B cell (primary cell): ENCODE data around the gene TMEM129. TPM values are rescaled to one million over a fixed set of nuclear protein-coding genes. Genes with fewer than 3 reads are reported as not detected.

Experiments used
- ATAC-seq: fragments of 200-7000 bp; cut with Tn5 transposase; one replicate; pipeline ENCODE4 v1.10.0; 2021; ENCODE audit warnings: low read depth, mild to moderate bottlenecking, moderate number of reproducible peaks, moderate library complexity
- CTCF ChIA-PET: fragments of 350-600 bp; sonication (Branson Sonifier 250); formaldehyde crosslinking; loops from one replicate; lab custom pipeline; 2021; ENCODE audit warnings: antibody characterized with exemption, inconsistent platforms; lab: Charles Lee
- POLR2A ChIA-PET: fragments of 350-600 bp; sonication (Branson Sonifier 250); formaldehyde crosslinking; loops from one replicate; lab custom pipeline; 2021; ENCODE audit warnings: antibody characterized with exemption; lab: Charles Lee
- DNase-seq: peaks from one replicate; pipeline ENCODE4 v3.0.0; 2013
- H2AFZ ChIP-seq: 2 replicates; pipeline ENCODE4 v1.6.1; 2012; ENCODE audit warnings: mild to moderate bottlenecking, low read depth, low read length; ENCODE audit not compliant: insufficient read depth, poor library complexity, severe bottlenecking
- H3K27ac ChIP-seq, 2 donors: 1 replicate in 1 of 2; 2 replicates in 1 of 2; pipeline ENCODE4 v1.5.1; 2012 to 2013; ENCODE audit warnings: low read length in 2 of 2, mild to moderate bottlenecking in 2 of 2, moderate library complexity in 1 of 2
- H3K27me3 ChIP-seq, 4 experiments: fragments of 200-600 bp in 1 of 4; sonication (generic) in 1 of 4; replicated peaks in 1 of 4; 1 replicate in 2 of 4; 2 replicates in 2 of 4; pipeline versions ENCODE4 v1.6.1 to v1.7.0; 2013 to 2016; ENCODE audit warnings: low read length in 3 of 4, mild to moderate bottlenecking in 2 of 4, mixed read lengths in 1 of 4, moderate library complexity in 1 of 4; ENCODE audit not compliant: insufficient read depth in 4 of 4, control insufficient read depth in 3 of 4; ENCODE audit errors: control extremely low read depth in 1 of 4
- H3K36me3 ChIP-seq, 2 experiments: replicated peaks in 1 of 2; 1 replicate in 1 of 2; 2 replicates in 1 of 2; pipeline versions ENCODE4 v1.6.1 to v1.7.1; 2013; ENCODE audit warnings: low read length in 1 of 2; ENCODE audit not compliant: insufficient read depth in 2 of 2, control insufficient read depth in 1 of 2; ENCODE audit errors: control extremely low read depth in 1 of 2, extremely low read depth in 1 of 2
- H3K4me1 ChIP-seq, 2 donors: fragments of 200-600 bp in 1 of 2; sonication (generic) in 1 of 2; 1 replicate in 1 of 2; 2 replicates in 1 of 2; pipeline versions ENCODE4 v1.5.1 to v1.6.1; 2013 to 2017; ENCODE audit warnings: low read length in 2 of 2; ENCODE audit not compliant: control insufficient read depth in 2 of 2, insufficient read depth in 2 of 2
- H3K4me2 ChIP-seq: replicated peaks from 2 replicates; pipeline ENCODE3; 2012; ENCODE audit warnings: mild to moderate bottlenecking, low read depth, low read length; ENCODE audit not compliant: poor library complexity, severe bottlenecking
- H3K4me3 ChIP-seq, 5 experiments: fragments of 200-600 bp in 1 of 5; sonication (generic) in 1 of 5; 1 replicate in 3 of 5; 2 replicates in 2 of 5; pipeline versions ENCODE4 v1.5.1 to v1.7.0; 2011 to 2016; ENCODE audit warnings: low read length in 4 of 5, mild to moderate bottlenecking in 4 of 5, low read depth in 2 of 5, control low read depth in 1 of 5, moderate library complexity in 1 of 5; ENCODE audit not compliant: insufficient read depth in 1 of 5; ENCODE audit errors: control extremely low read depth in 1 of 5, extremely low read depth in 1 of 5
- H3K79me2 ChIP-seq: fragments of 200-600 bp; sonication (generic); one replicate; pipeline ENCODE4 v1.6.0; 2016; ENCODE audit warnings: low read length; ENCODE audit not compliant: control insufficient read depth, insufficient read depth
- H3K9ac ChIP-seq: fragments of 200-600 bp; sonication (generic); 2 replicates; pipeline ENCODE4 v1.6.1; 2017; ENCODE audit warnings: mild to moderate bottlenecking, low read length, moderate library complexity
- H3K9me3 ChIP-seq, 3 donors: one replicate each; pipeline versions ENCODE4 v1.6.1 to v1.7.1; 2013; ENCODE audit warnings: low read length in 2 of 3; ENCODE audit not compliant: control insufficient read depth in 2 of 3, insufficient read depth in 1 of 3; ENCODE audit errors: control extremely low read depth in 1 of 3
- H4K20me1 ChIP-seq: 2 replicates; pipeline ENCODE4 v1.6.0; 2012; ENCODE audit warnings: mild to moderate bottlenecking, low read length; ENCODE audit not compliant: insufficient read depth, control insufficient read depth, poor library complexity, severe bottlenecking
- H3K27ac Mint-ChIP-seq: one replicate; pipeline ENCODE4 v1.8.0; 2021; ENCODE audit warnings: mixed read lengths
- H3K27me3 Mint-ChIP-seq: one replicate; pipeline ENCODE4 v1.8.0; 2021; ENCODE audit warnings: mixed read lengths
- H3K4me1 Mint-ChIP-seq: one replicate; pipeline ENCODE4 v1.8.0; 2021; ENCODE audit warnings: mixed read lengths
- H3K4me3 Mint-ChIP-seq: one replicate; pipeline ENCODE4 v1.8.0; 2021; ENCODE audit warnings: mixed read lengths
- H3K9me3 Mint-ChIP-seq: one replicate; pipeline ENCODE4 v1.8.0; 2022; ENCODE audit warnings: mixed read lengths; ENCODE audit not compliant: insufficient read depth
- EZH2 ChIP-seq: IDR thresholded peaks from 2 replicates; pipeline ENCODE4 v1.6.1; 2012; ENCODE audit warnings: borderline replicate concordance, low read depth, mild to moderate bottlenecking, moderate library complexity, low read length; ENCODE audit not compliant: insufficient read depth, poor library complexity, severe bottlenecking
- WGBS: methylation state at CpG from one replicate; pipeline ENCODE4 v1.1.5; 2013; ENCODE audit warnings: missing lambda C conversion rate; ENCODE audit not compliant: insufficient coverage; 5-methylcytosine and 5-hydroxymethylcytosine counted together
- intact Hi-C: fragments of 100-400 bp; cut with micrococcal nuclease; formaldehyde crosslinking; loops from one replicate; pipeline ENCODE4 v1.10.0; 2022
- polyA plus RNA-seq: library from polyadenylated mRNA; depleted of rRNA; stranded (reverse); fragments of >200 nt; gene quantifications from 2 replicates; pipeline ENCODE4 v1.2.3, GENCODE V29; 2012
- total RNA-seq, 2 donors: library from RNA; stranded (reverse); fragments of 120-200 nt in 1 of 2; gene quantifications; 1 replicate in 1 of 2; 2 replicates in 1 of 2; pipeline versions ENCODE4 v1.2.3 to v1.2.4, GENCODE V29; 2013 to 2022
- TF ChIP-seq, protein P1 (sequence below): fragments of 200-600 bp; IDR thresholded peaks from one replicate; pipeline ENCODE4 v1.8.0; 2022; ENCODE audit warnings: antibody characterized with exemption, mild to moderate bottlenecking

TMEM129 gene
- total and polyA plus RNA-seq, 2 donors (not counting 1 experiment from before 2014, with no cell fraction given): 41.0 to 76.5 TPM

DNA sequence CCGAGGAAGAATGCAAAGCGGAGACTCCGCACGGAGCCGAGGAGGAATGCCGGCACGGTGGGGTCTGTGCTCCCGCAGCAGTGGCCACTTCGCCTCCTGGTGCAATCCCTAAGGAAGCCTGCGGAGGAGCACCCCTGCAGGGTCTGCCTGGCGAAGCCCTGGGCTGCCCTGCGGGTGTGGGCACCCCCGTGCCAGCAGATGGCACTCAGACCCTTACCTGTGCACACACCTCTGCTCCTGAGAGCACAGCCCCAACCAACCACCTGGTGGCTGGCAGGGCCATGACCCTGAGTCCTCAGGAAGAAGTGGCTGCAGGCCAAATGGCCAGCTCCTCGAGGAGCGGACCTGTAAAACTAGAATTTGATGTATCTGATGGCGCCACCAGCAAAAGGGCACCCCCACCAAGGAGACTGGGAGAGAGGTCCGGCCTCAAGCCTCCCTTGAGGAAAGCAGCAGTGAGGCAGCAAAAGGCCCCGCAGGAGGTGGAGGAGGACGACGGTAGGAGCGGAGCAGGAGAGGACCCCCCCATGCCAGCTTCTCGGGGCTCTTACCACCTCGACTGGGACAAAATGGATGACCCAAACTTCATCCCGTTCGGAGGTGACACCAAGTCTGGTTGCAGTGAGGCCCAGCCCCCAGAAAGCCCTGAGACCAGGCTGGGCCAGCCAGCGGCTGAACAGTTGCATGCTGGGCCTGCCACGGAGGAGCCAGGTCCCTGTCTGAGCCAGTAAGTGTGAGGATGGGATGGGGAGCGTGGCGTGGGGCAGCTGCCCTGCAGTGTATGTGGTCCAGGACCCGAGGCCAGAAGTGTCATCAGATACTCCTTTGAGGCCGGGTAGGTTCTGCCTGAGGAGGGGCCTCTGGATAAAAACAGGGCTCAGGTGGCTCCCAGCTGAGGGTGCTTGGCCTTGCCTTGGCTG is 7.2 kb upstream of the TMEM129 start:
- intact Hi-C loops: no loop called here
- peaks cover 30 to 33% of the 10 kb centered on the region in 2 donors for H3K4me1 ChIP-seq
- H3K9me3 ChIP-seq: no peaks in the 10 kb centered on the region
- H4K20me1 ChIP-seq: peaks cover 21% of the 10 kb centered on the region
- H3K27ac ChIP-seq: no peak overlapping the region
- H2AFZ ChIP-seq: no peak overlapping the region
- no peak for TF ChIP-seq EZH2
- TF ChIP-seq, protein P1, sequence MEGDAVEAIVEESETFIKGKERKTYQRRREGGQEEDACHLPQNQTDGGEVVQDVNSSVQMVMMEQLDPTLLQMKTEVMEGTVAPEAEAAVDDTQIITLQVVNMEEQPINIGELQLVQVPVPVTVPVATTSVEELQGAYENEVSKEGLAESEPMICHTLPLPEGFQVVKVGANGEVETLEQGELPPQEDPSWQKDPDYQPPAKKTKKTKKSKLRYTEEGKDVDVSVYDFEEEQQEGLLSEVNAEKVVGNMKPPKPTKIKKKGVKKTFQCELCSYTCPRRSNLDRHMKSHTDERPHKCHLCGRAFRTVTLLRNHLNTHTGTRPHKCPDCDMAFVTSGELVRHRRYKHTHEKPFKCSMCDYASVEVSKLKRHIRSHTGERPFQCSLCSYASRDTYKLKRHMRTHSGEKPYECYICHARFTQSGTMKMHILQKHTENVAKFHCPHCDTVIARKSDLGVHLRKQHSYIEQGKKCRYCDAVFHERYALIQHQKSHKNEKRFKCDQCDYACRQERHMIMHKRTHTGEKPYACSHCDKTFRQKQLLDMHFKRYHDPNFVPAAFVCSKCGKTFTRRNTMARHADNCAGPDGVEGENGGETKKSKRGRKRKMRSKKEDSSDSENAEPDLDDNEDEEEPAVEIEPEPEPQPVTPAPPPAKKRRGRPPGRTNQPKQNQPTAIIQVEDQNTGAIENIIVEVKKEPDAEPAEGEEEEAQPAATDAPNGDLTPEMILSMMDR: no peak
- Mint-ChIP-seq H3K9me3 (no peaks in the 10 kb centered on the region), H3K27me3 (no peaks in the 10 kb centered on the region), H3K4me1 (peaks cover 24% of the 10 kb centered on the region), H3K4me3 (no peak overlapping the region), H3K27ac (peak overlapping the region; percentile 20)
- no peak overlapping the region for H3K4me2 ChIP-seq
- H3K27me3 ChIP-seq: no peaks in the 10 kb centered on the region
- DNase-seq: no peak
- ChIA-PET CTCF (interaction anchor here (1.0 to 14.7 kb wide), 3 partner anchors 16 to 35 kb away, joined by 3 to 503 read pairs (median 5); partner anchors contain the start of gene SLBP), POLR2A (no interaction called here)
- H3K4me3 ChIP-seq: no peak overlapping the region
- H3K36me3 ChIP-seq: peaks cover 4 to 48% of the 10 kb centered on the region in 2 experiments
- 96% methylated on average over 30 of the region's 31 CpGs for whole genome bisulfite sequencing
- no peak overlapping the region for H3K9ac ChIP-seq
- peaks cover 71% of the 10 kb centered on the region for H3K79me2 ChIP-seq
- ATAC-seq: no peak
